ENCODE measurements around the gene HSF4. TPM values are rescaled to one million over a fixed set of nuclear protein-coding genes. Genes with fewer than 3 reads are reported as not detected.

HSF4 gene
- polyA plus RNA-seq, 2 of the 4 experiments (the other 2 are of a cell fraction), result 8.3 to 15.3 TPM

- FAIRE-seq, result no peak
- Histone ChIP-seq H3K4me1 (no peaks in the 10 kb centered on the region), H3K4me2 (no peak overlapping the region), H3K4me3 (no peak overlapping the region), H3K9me3 (no peaks in the 10 kb centered on the region), H3K27ac (no peak overlapping the region)
- no peak for DNase-seq (ENCODE audit: low read depth in 1 of 2, low spot score in 1 of 2)
- CTCF ChIA-PET, result interaction anchor here (1.0 to 15.6 kb wide), 9 partner anchors 9 to 250 kb away, joined by 3 to 193 read pairs (median 4); partner anchors contain the start of genes B3GNT9, FBXL8 and TRADD
- POLR2A ChIA-PET, result no interaction called here
- 92% methylated on average over 2 of the region's 2 CpGs for WGBS (ENCODE audit: missing lambda C conversion rate)
- TF ChIP-seq HOXA7 (CRISPR knock-in tag; IDR thresholded peaks at IDR 0.05) (no peak), BHLHE40 (IDR thresholded peaks at IDR 0.05; ENCODE audit: low read depth, low read length) (no peak), BCL3 (IDR thresholded peaks at IDR 0.05) (no peak), GATA3 (IDR thresholded peaks at IDR 0.05; ENCODE audit: borderline replicate concordance) (no peak), ATOH8 (CRISPR knock-in tag; IDR thresholded peaks at IDR 0.05; ENCODE audit: low read depth) (no peak), CTCF (IDR thresholded peaks at IDR 0.05) (no peak), JUN (IDR thresholded peaks at IDR 0.05) (no peak), PHF8 (IDR thresholded peaks at IDR 0.05; ENCODE audit: borderline replicate concordance, low read depth) (no peak), TFCP2L1 (CRISPR knock-in tag; IDR thresholded peaks at IDR 0.05) (no peak), NR3C1 (IDR thresholded peaks at IDR 0.05) (no peak), ZNF302 (CRISPR knock-in tag; IDR thresholded peaks at IDR 0.05) (no peak)
- no peak for ATAC-seq
These were observed 19.6 kb upstream of the HSF4 start for GRCh38 chr16:67144943-67145342.

- 96% methylated on average over 2 of the region's 2 CpGs for WGBS (ENCODE audit: missing lambda C conversion rate)
- Histone ChIP-seq H3K4me1 (no peaks in the 10 kb centered on the region), H3K4me2 (no peak overlapping the region), H3K4me3 (no peak overlapping the region), H3K9me3 (no peaks in the 10 kb centered on the region), H3K27ac (no peak overlapping the region)
- TF ChIP-seq BCL3 (IDR thresholded peaks at IDR 0.05), result no peak
- no peak for TF ChIP-seq FOSB (CRISPR knock-in tag; IDR thresholded peaks at IDR 0.05)
- no peak for TF ChIP-seq ELK1 (IDR thresholded peaks at IDR 0.05; ENCODE audit: low read depth, low read length)
- ChIA-PET CTCF (interaction anchor here (1.1 to 15.6 kb wide), 5 partner anchors 8 to 251 kb away, joined by 3 to 193 read pairs (median 4); partner anchors contain the start of gene B3GNT9), POLR2A (no interaction called here)
- ATAC-seq (no peak), DNase-seq (ENCODE audit: low read depth in 1 of 2, low spot score in 1 of 2) (no peak), FAIRE-seq (no peak)
These were observed 18.8 kb upstream of the HSF4 start for GRCh38 chr16:67145746-67146145.

- no peak overlapping the region for H3K4me2 ChIP-seq
- DNase-seq (ENCODE audit: low read depth in 1 of 2, low spot score in 1 of 2) (no peak), ATAC-seq (no peak), FAIRE-seq (no peak)
- H3K4me1 ChIP-seq, result peaks cover 6% of the 10 kb centered on the region; the same call in 2 of the 3 replicates
- H3K4me3 ChIP-seq, result no peak overlapping the region
- ChIA-PET POLR2A (no interaction called here), CTCF (interaction anchor here (0.8 to 15.6 kb wide), 5 partner anchors 7 to 129 kb away, joined by 3 to 193 read pairs (median 3); partner anchors contain the start of genes B3GNT9, FBXL8 and TRADD)
- H3K27ac ChIP-seq, result no peak overlapping the region
- no peaks in the 10 kb centered on the region for H3K9me3 ChIP-seq
- WGBS (ENCODE audit: missing lambda C conversion rate), result 87% methylated on average over 7 of the region's 7 CpGs
- TF ChIP-seq USF2 (IDR thresholded peaks at IDR 0.05) (no peak), CBX8 (IDR thresholded peaks at IDR 0.05) (no peak), RAD21 (conservative IDR thresholded peaks at IDR 0.05 in 1 of 2, IDR thresholded peaks at IDR 0.05 in 1 of 2) (0 out of 5 replicates have a peak, but pooled peaks of 1 of the 2 experiments have one; percentile 21), MYC (IDR thresholded peaks at IDR 0.05; ENCODE audit: borderline replicate concordance, low read length) (no peak), REST (IDR thresholded peaks at IDR 0.05) (no peak)
These were observed 17.8 kb upstream of the HSF4 start for GRCh38 chr16:67146523-67147357.
